Measurements from ENCODE around the gene SLC49A4. TPM values are rescaled to one million over a fixed set of nuclear protein-coding genes. Genes with fewer than 3 reads are reported as not detected.

Gene SLC49A4
- total RNA-seq, 1 experiment from 2014 or later: 11.3 TPM

DNA sequence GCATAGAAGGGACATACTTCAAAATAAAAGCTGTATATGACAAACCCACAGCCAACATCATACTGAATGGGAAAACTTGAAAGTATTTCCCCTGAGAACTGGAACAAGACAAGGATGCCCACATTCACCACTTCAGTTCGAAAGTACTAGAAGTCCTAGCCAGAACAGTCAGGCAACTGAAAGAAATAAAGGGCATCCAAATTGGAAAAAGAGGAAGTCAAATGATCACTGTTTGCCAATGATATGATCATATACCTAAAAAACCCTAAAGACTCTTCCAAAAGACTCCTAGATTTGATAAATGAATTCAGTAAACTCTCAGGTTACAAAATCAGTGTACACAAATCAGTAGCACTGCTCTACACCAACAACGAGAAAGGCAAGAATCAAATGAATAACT lies 40.7 kb downstream of the SLC49A4 start:
- H3K9me2 ChIP-seq (ENCODE audit: insufficient read depth): no peaks in the 10 kb centered on the region
- ChIA-PET POLR2A (no interaction called here), CTCF (no interaction called here), RAD21 (ENCODE audit: low non-redundant PET in 1 of 2, low total read pairs in 2 of 2, uncharacterized antibody in 2 of 2, unreplicated experiment in 2 of 2) (no interaction called here)
- H3K4me3 ChIP-seq (replicated peaks in 1 of 2; ENCODE audit: low read depth in 1 of 2, low read length in 2 of 2): no peak overlapping the region
- DNase-seq (ENCODE audit: low read depth, low spot score): no peak
- no peaks in the 10 kb centered on the region for H3K4me1 ChIP-seq (ENCODE audit: control insufficient read depth in 1 of 2, insufficient read depth in 2 of 2, low read length in 2 of 2)
- no peaks in the 10 kb centered on the region for H4K20me1 ChIP-seq (ENCODE audit: insufficient read depth)
- no peak overlapping the region for H3K9ac ChIP-seq (ENCODE audit: low read length)
- BruUV-seq (replicated peaks): no TSS peak
- intact Hi-C loops (cut with micrococcal nuclease): no loop called here
- no peak overlapping the region for H3K27ac ChIP-seq (ENCODE audit: low read depth, low read length)
- H3K79me2 ChIP-seq (ENCODE audit: insufficient read depth, low read length): no peaks in the 10 kb centered on the region
- no peak for TF ChIP-seq MAX (IDR thresholded peaks at IDR 0.05)
- TF ChIP-seq EZH2 (IDR thresholded peaks at IDR 0.05): no peak
- no peak for TF ChIP-seq ELF1 (IDR thresholded peaks at IDR 0.05; ENCODE audit: borderline replicate concordance, low read depth)
- TF ChIP-seq SP1 (IDR thresholded peaks at IDR 0.05; ENCODE audit: low read depth): no peak
- TF ChIP-seq ATF3 (IDR thresholded peaks at IDR 0.05): no peak
- TF ChIP-seq YY1 (IDR thresholded peaks at IDR 0.05; ENCODE audit: extremely low read depth, insufficient replicate concordance, low read depth, low read length): no peak
- TF ChIP-seq POLR2A (IDR thresholded peaks at IDR 0.05; ENCODE audit: borderline replicate concordance, extremely low read depth, insufficient read depth, insufficient read length): no peak
- TF ChIP-seq TCF7L2 (IDR thresholded peaks at IDR 0.05; ENCODE audit: borderline replicate concordance, extremely low read depth, insufficient read depth, insufficient read length): no peak
- TF ChIP-seq CTCF (IDR thresholded peaks at IDR 0.05 in 2 of 3, conservative IDR thresholded peaks at IDR 0.05 in 1 of 3; ENCODE audit: borderline replicate concordance in 1 of 3, insufficient read depth in 1 of 3, low read depth in 2 of 3, low read length in 2 of 3): no peak
- TF ChIP-seq, protein P1, sequence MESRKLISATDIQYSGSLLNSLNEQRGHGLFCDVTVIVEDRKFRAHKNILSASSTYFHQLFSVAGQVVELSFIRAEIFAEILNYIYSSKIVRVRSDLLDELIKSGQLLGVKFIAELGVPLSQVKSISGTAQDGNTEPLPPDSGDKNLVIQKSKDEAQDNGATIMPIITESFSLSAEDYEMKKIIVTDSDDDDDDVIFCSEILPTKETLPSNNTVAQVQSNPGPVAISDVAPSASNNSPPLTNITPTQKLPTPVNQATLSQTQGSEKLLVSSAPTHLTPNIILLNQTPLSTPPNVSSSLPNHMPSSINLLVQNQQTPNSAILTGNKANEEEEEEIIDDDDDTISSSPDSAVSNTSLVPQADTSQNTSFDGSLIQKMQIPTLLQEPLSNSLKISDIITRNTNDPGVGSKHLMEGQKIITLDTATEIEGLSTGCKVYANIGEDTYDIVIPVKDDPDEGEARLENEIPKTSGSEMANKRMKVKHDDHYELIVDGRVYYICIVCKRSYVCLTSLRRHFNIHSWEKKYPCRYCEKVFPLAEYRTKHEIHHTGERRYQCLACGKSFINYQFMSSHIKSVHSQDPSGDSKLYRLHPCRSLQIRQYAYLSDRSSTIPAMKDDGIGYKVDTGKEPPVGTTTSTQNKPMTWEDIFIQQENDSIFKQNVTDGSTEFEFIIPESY (IDR thresholded peaks at IDR 0.05; ENCODE audit: extremely low read depth, insufficient replicate concordance, low read length): no peak
- TF ChIP-seq JUND (IDR thresholded peaks at IDR 0.05): no peak
- no peak for TF ChIP-seq EZH2phosphoT487 (IDR thresholded peaks at IDR 0.05; ENCODE audit: borderline replicate concordance)
- TF ChIP-seq SIN3A (IDR thresholded peaks at IDR 0.05; ENCODE audit: low read depth): no peak
- no peak for TF ChIP-seq FOSL1 (IDR thresholded peaks at IDR 0.05; ENCODE audit: low read depth)
- TF ChIP-seq ZFX (IDR thresholded peaks at IDR 0.05): no peak
- no peak for TF ChIP-seq ZNF274 (IDR thresholded peaks at IDR 0.05; ENCODE audit: low read depth, low read length)
- no peak for TF ChIP-seq POLR2AphosphoS5 (IDR thresholded peaks at IDR 0.05; ENCODE audit: low read depth, low read length)
- no peaks in the 10 kb centered on the region for H3K27me3 ChIP-seq (ENCODE audit: insufficient read depth, low read length)
- no peaks in the 10 kb centered on the region for H3K36me3 ChIP-seq (ENCODE audit: control insufficient read depth in 1 of 2, insufficient read depth in 2 of 2, low read length in 2 of 2)
- no peak for ATAC-seq
- no peak overlapping the region for H2AFZ ChIP-seq (ENCODE audit: low read depth, low read length, poor library complexity, severe bottlenecking)
- no peak overlapping the region for H3K4me2 ChIP-seq (ENCODE audit: low read length)
- H3K9me3 ChIP-seq (ENCODE audit: control insufficient read depth in 1 of 2, insufficient read depth in 1 of 2, low read depth in 1 of 2, low read length in 2 of 2): no peaks in the 10 kb centered on the region
